ENCODE data around the gene NR2F2.

The NR2F2 gene

DNA sequence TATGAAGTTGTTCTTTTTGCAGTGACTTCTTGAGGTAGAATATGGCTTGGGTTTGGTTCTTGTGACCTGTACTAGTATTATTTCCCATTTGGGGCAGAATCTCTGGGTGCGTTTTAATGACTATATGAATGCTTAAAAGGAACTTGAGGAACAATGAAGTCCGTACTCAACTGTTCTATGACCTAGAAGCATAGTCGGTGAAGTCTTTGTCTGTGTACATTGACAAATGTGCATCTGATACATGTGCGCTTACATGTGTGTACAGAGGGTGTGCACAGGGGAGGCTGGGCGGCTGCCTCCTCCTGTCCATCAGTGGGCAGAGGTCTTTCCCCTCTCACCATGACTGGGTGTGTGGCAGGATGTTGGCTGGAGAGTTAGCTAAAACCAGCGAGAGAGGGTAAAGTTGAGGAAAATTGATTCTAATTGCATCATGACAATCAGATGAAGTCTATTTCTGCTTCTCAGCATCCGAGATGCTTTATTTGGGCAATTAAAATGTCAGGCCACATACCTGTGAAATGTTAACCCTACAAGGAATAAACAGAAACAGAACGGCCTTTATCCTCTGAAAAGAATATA is 1.0 kb upstream of the NR2F2 start:
- peak overlapping the region; percentile 57 for H3K4me3 ChIP-seq (ENCODE audit: low read depth, low read length)
- TF ChIP-seq, protein P1, sequence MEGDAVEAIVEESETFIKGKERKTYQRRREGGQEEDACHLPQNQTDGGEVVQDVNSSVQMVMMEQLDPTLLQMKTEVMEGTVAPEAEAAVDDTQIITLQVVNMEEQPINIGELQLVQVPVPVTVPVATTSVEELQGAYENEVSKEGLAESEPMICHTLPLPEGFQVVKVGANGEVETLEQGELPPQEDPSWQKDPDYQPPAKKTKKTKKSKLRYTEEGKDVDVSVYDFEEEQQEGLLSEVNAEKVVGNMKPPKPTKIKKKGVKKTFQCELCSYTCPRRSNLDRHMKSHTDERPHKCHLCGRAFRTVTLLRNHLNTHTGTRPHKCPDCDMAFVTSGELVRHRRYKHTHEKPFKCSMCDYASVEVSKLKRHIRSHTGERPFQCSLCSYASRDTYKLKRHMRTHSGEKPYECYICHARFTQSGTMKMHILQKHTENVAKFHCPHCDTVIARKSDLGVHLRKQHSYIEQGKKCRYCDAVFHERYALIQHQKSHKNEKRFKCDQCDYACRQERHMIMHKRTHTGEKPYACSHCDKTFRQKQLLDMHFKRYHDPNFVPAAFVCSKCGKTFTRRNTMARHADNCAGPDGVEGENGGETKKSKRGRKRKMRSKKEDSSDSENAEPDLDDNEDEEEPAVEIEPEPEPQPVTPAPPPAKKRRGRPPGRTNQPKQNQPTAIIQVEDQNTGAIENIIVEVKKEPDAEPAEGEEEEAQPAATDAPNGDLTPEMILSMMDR (IDR thresholded peaks at IDR 0.05; ENCODE audit: low read depth, low read length, missing control alignments): no peak
- in situ Hi-C loops (cut with HindIII; ENCODE audit: low sequenced_read_pairs): loop anchor here (10.0 to 25.0 kb wide), 3 partner anchors 908 to 1667 kb away; no protein-coding TSS in a partner anchor
- no peak for DNase-seq (ENCODE audit: low read depth)

DNA sequence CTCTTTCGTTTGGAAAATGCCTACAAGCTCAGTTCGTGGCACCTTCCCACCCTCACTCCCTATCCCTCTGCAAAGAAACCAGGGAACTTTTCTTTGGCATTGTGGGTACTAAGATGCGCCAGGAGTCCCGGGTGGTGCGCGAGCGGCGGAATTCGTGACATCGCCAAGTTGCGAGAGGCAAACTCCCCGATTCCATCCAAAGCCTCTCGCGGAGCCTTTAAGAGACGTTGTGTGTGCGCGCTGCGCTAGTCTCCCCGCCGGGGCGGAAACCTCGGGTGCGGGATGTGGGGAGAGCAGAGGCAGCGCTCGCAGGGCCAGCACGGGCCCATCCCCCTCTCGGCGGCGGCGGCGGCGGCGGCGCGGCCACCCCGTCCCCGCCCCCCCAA is 443 bp upstream of the NR2F2 start:
- no peak for DNase-seq (ENCODE audit: low read depth)
- TF ChIP-seq, protein P1 (IDR thresholded peaks at IDR 0.05; ENCODE audit: low read depth, low read length, missing control alignments): no peak
- in situ Hi-C loops (cut with HindIII; ENCODE audit: low sequenced_read_pairs): loop anchor here (25.0 kb wide), 2 partner anchors 907 to 1668 kb away; no protein-coding TSS in a partner anchor
- H3K4me3 ChIP-seq (ENCODE audit: low read depth, low read length): peak overlapping the region; percentile 57

DNA sequence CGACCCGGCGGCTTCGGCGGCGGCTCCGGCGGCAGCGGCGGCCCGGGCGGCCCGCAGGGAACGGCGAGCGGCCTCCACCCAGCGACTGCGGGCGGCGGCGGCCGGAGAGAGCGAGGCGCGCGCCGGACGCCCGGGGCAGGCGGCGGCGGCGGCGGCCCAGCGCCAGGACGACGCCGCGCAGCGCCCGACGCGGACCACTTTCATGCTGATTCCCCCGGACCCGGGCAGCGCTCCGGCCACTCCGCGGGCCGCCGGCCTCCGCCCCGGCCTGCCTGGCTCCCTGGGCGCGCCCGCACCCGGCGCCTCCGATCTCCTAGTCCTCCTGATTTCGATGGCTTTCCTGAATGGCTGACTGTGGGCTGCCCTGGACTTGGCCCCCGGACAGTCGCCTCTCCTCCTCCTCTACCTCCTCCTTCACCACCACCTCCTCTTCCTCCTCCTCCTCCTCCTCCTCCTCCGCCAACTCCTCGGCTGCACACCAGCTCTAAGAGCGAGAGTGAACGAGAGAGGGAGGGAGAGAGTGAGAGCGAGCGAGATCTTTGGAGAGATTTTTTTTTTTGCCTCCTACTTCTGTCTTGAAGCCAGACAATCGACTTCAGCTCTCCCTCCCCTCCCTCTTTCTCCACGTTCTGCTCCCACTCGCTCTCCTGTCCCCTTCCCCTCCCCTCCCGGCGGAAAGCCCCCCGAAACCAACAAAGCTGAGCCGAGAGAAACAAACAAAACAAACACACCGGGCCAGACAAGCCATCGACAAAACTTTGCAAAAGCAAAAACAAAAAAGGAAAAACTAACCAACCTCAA is 844 bp downstream of the NR2F2 start:
- TF ChIP-seq, protein P1 (IDR thresholded peaks at IDR 0.05; ENCODE audit: low read depth, low read length, missing control alignments): no peak
- no peak for DNase-seq (ENCODE audit: low read depth)
- in situ Hi-C loops (cut with HindIII; ENCODE audit: low sequenced_read_pairs): loop anchor here (25.0 kb wide), 2 partner anchors 906 to 1669 kb away; no protein-coding TSS in a partner anchor
- H3K4me3 ChIP-seq (ENCODE audit: low read depth, low read length): peak overlapping the region; percentile 95

DNA sequence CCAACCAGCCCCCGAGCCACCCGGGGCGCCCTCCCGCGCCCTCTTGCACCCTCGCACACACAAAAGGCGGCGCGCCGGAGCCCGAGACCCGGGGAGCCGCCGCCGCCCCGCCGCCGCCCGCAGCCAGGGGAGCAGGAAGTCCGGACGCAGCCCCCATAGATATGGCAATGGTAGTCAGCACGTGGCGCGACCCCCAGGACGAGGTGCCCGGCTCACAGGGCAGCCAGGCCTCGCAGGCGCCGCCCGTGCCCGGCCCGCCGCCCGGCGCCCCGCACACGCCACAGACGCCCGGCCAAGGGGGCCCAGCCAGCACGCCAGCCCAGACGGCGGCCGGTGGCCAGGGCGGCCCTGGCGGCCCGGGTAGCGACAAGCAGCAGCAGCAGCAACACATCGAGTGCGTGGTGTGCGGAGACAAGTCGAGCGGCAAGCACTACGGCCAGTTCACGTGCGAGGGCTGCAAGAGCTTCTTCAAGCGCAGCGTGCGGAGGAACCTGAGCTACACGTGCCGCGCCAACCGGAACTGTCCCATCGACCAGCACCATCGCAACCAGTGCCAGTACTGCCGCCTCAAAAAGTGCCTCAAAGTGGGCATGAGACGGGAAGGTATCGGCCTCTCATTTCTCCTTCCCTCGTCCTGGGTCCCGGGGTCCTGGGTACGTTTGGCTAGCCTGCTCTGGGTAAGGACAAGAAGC is 1.6 kb downstream of the NR2F2 start:
- peak overlapping the region; percentile 95 for H3K4me3 ChIP-seq (ENCODE audit: low read depth, low read length)
- in situ Hi-C loops (cut with HindIII; ENCODE audit: low sequenced_read_pairs): loop anchor here (25.0 kb wide), 2 partner anchors 905 to 1670 kb away; no protein-coding TSS in a partner anchor
- TF ChIP-seq, protein P1 (IDR thresholded peaks at IDR 0.05; ENCODE audit: low read depth, low read length, missing control alignments): no peak

DNA sequence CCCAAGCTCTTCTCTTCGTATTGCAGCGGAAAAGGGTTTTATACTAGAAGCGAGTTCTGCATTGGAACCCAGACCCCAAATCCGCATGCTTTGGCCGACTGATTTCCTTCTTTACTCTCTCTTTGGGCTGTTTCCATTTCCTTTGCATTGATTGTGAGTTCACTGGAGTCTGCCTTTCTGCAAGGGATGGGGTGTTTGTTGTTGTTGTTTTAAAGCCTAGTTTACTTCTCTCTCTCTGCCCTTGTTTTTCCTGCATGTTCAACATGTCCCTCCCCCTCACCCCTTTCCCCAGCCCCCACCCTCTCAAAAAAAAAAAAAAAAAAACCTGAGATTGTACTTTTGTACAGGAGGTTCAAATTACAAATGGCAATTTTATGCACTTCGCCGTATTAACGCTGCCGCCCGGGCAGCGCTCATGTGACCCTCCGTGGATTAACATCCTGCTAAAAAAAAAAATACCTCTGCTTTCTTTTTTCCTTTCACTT is 2.2 kb downstream of the NR2F2 start:
- no peak for DNase-seq (ENCODE audit: low read depth)

More for the DNA sequence above, 1.6 kb downstream of the NR2F2 start:
- no peak for DNase-seq (ENCODE audit: low read depth)

More for the DNA sequence above, 2.2 kb downstream of the NR2F2 start:
- H3K4me3 ChIP-seq (ENCODE audit: low read depth, low read length): peak overlapping the region; percentile 95
- TF ChIP-seq, protein P1 (IDR thresholded peaks at IDR 0.05; ENCODE audit: low read depth, low read length, missing control alignments): no peak
- in situ Hi-C loops (cut with HindIII; ENCODE audit: low sequenced_read_pairs): loop anchor here (25.0 kb wide), 2 partner anchors 905 to 1670 kb away; no protein-coding TSS in a partner anchor

Data from astrocyte of the cerebellum (primary cell).